ENCODE measurements around the gene ZNF19. TPM values are rescaled to one million over a fixed set of nuclear protein-coding genes. Genes with fewer than 3 reads are reported as not detected.

The ZNF19 gene
- total and polyA plus RNA-seq, 4 donors: 1.9 to 16.1 (median 8.8) TPM

DNA sequence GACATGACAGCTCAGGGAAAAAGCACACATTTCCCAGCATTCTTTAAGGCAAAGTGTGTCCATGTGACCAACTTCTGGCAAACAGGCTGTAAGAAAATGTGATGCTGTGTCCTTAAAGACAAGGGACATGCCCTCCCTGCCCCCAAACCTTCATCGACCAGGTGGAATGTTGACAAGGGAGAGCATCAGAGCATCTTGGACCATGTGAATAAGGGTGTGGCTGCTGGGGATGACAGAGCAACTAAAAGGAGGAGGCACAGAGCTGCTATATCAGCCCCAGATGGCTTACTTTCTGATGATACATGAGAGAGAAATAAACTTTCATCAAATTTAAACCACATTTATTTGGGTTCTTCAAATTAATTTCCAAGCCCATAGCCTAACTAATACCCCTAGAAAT, 24.9 kb downstream of the ZNF19 start:
- ATAC-seq (ENCODE audit: insufficient read depth, low FRiP score): no peak
- H3K27me3 ChIP-seq (ENCODE audit: control insufficient read depth in 3 of 3, insufficient read depth in 3 of 3, low read length in 2 of 3): no peaks in the 10 kb centered on the region
- no peaks in the 10 kb centered on the region for H3K9me3 ChIP-seq (ENCODE audit: control insufficient read depth in 4 of 4, insufficient read depth in 3 of 4, low read length in 3 of 4)
- peaks cover 0 to 5% (median 0%) of the 10 kb centered on the region in 4 donors for H3K36me3 ChIP-seq (ENCODE audit: control insufficient read depth in 4 of 4, insufficient read depth in 4 of 4, low read length in 4 of 4)
- no peak overlapping the region for H3K9ac ChIP-seq (ENCODE audit: insufficient read depth in 1 of 2, low read length in 2 of 2)
- no peak for DNase-seq
- no peak overlapping the region for H3K27ac ChIP-seq (ENCODE audit: low read depth in 1 of 2, low read length in 1 of 2)
- peaks cover 0 to 15% (median 5%) of the 10 kb centered on the region in 5 donors for H3K4me1 ChIP-seq (ENCODE audit: control insufficient read depth in 5 of 5, insufficient read depth in 5 of 5, low read length in 5 of 5)
- 66 to 69% methylated on average over 1 of the region's 1 CpG for WGBS, 2 donors
- no peak for TF ChIP-seq CTCF (IDR thresholded peaks at IDR 0.05; ENCODE audit: control extremely low read depth, extremely low read depth)
- H3K4me3 ChIP-seq: no peak overlapping the region

DNA sequence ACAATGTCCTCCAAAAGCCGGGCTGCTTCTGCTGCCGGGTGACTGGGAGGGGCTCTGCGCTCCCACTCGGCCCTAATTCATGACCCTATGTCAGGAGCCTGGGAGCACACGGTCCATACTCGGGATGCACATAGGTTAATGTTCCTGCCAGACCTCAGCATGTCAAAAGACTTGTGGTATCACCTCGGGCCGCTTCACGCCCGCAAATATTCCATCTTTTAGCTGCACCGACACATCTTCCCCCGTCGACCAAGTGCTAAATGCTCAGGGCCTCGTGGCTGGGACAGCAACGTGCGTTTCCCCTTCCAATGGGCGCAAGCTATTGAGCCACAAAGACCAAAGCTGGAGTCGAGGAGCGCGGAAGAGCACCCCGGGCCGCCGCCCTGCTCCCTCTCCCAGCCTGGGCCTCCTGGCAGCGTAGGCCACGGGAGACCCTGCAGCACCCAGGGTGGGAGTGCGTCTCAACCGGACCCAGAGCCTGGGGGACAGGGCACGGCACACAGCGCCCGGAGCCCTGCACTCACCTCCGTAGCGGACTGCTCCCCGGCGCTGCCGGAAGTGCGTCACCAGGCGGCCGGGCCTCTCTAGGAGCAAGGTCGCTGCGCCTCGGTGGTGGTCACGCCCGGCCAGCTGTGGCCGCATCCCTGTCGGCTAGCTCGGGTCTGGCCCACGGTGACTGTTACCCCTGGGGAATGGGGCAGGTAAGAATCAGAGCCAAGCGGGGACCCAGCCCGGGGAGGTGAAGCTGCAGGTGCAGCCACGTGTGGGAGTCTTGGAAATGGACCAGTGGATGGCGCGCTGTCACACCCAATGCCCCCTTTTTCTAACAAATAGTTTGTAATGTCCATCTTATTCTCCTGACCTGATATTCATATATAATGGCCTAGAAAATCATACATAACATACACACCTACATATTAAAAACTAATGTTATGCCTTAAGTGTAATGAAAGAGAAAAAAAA, 27.2 kb downstream of the ZNF19 start, which contains the start of gene ZNF23:
Gene ZNF23, minus strand, starts transcription at position 562 of the 963 bp plus-strand sequence. CDS start 5,451 bp downstream, outside the sequence.
- DNase-seq (peak; percentile 79 to 87 (median 86)), ATAC-seq (ENCODE audit: insufficient read depth, low FRiP score) (peak; percentile 100)
- H3K36me3 ChIP-seq (ENCODE audit: control insufficient read depth in 4 of 4, insufficient read depth in 4 of 4, low read length in 4 of 4): peaks cover 0 to 5% (median 0%) of the 10 kb centered on the region in 4 donors
- no peaks in the 10 kb centered on the region for H3K27me3 ChIP-seq (ENCODE audit: control insufficient read depth in 3 of 3, insufficient read depth in 3 of 3, low read length in 2 of 3)
- peak within 1 kb of the TSS; percentile 93 to 98 for H3K9ac ChIP-seq (ENCODE audit: insufficient read depth in 1 of 2, low read length in 2 of 2)
- peak within 1 kb of the TSS; percentile 80 to 97 for H3K27ac ChIP-seq (ENCODE audit: low read depth in 1 of 2, low read length in 1 of 2)
- peak within 1 kb of the TSS; percentile 98 for H3K4me3 ChIP-seq
- TF ChIP-seq CTCF (IDR thresholded peaks at IDR 0.05; ENCODE audit: control extremely low read depth, extremely low read depth): no peak
- WGBS, 2 donors: 1% methylated on average over 50 to 52 of the region's 52 CpGs
- H3K4me1 ChIP-seq (ENCODE audit: control insufficient read depth in 5 of 5, insufficient read depth in 5 of 5, low read length in 5 of 5): peaks cover 0 to 15% (median 5%) of the 10 kb centered on the region in 5 donors
- H3K9me3 ChIP-seq (ENCODE audit: control insufficient read depth in 4 of 4, insufficient read depth in 3 of 4, low read length in 3 of 4): no peaks in the 10 kb centered on the region

GRCh38 chr16:71460941-71461340, 28.2 kb downstream of the ZNF19 start:
- ATAC-seq (ENCODE audit: insufficient read depth, low FRiP score): no peak
- Histone ChIP-seq H3K4me1 (ENCODE audit: control insufficient read depth in 5 of 5, insufficient read depth in 5 of 5, low read length in 5 of 5) (peaks cover 0 to 15% (median 5%) of the 10 kb centered on the region in 5 donors), H3K36me3 (ENCODE audit: control insufficient read depth in 4 of 4, insufficient read depth in 4 of 4, low read length in 4 of 4) (peaks cover 1 to 10% (median 4%) of the 10 kb centered on the region in 4 donors), H3K9me3 (ENCODE audit: control insufficient read depth in 4 of 4, insufficient read depth in 3 of 4, low read length in 3 of 4) (peaks cover 0 to 2% (median 0%) of the 10 kb centered on the region in 4 donors), H3K27ac (ENCODE audit: low read depth in 1 of 2, low read length in 1 of 2) (no peak overlapping the region), H3K4me3 (no peak overlapping the region), H3K9ac (ENCODE audit: insufficient read depth in 1 of 2, low read length in 2 of 2) (no peak overlapping the region), H3K27me3 (ENCODE audit: control insufficient read depth in 3 of 3, insufficient read depth in 3 of 3, low read length in 2 of 3) (no peaks in the 10 kb centered on the region)
- 96 to 97% methylated on average over 1 of the region's 1 CpG for WGBS, 2 donors
- no peak for DNase-seq
- TF ChIP-seq CTCF (IDR thresholded peaks at IDR 0.05; ENCODE audit: control extremely low read depth, extremely low read depth): no peak
